H9 (cell line): ENCODE measurements around the gene MROH8. TPM values are rescaled to one million over a fixed set of nuclear protein-coding genes. Genes with fewer than 3 reads are reported as not detected.

ENCODE experiments used
- DNase-seq: peaks from one replicate; pipeline ENCODE4 v3.0.0-alpha.2; 2017
- H2AFZ ChIP-seq: one replicate; pipeline ENCODE4 v1.6.1; 2013; ENCODE audit warnings: mild to moderate bottlenecking, low read length, control low read depth, moderate library complexity
- H2AK5ac ChIP-seq: 2 replicates; pipeline ENCODE4 v1.6.1; 2013; ENCODE audit warnings: low read length, control low read depth, mixed read lengths; ENCODE audit not compliant: insufficient read length
- H2BK120ac ChIP-seq: one replicate; pipeline ENCODE4 v1.6.1; 2013; ENCODE audit warnings: low read depth, mild to moderate bottlenecking, low read length, control low read depth, inconsistent platforms; ENCODE audit not compliant: poor library complexity, severe bottlenecking
- H2BK12ac ChIP-seq: 2 replicates; pipeline ENCODE4 v1.6.1; 2013; ENCODE audit warnings: low read length, control low read depth, mixed read lengths, low read depth; ENCODE audit not compliant: insufficient read length
- H2BK15ac ChIP-seq: 2 replicates; pipeline ENCODE4 v1.6.1; 2013; ENCODE audit warnings: low read depth, low read length, control low read depth
- H2BK20ac ChIP-seq: one replicate; pipeline ENCODE4 v1.6.1; 2013; ENCODE audit warnings: low read depth, mild to moderate bottlenecking, low read length, control low read depth, inconsistent platforms; ENCODE audit not compliant: poor library complexity, severe bottlenecking
- H2BK5ac ChIP-seq: 2 replicates; pipeline ENCODE4 v1.6.1; 2013; ENCODE audit warnings: low read length, control low read depth, mixed read lengths; ENCODE audit not compliant: insufficient read length
- H3K14ac ChIP-seq: 2 replicates; pipeline ENCODE4 v1.6.1; 2013; ENCODE audit warnings: low read length, control low read depth; ENCODE audit not compliant: insufficient read depth
- H3K18ac ChIP-seq: 2 replicates; pipeline ENCODE4 v1.6.1; 2013; ENCODE audit warnings: low read depth, mild to moderate bottlenecking, mixed read lengths, low read length, control low read depth; ENCODE audit not compliant: insufficient read length
- H3K23ac ChIP-seq: 2 replicates; pipeline ENCODE4 v1.6.1; 2013; ENCODE audit warnings: low read length, control low read depth, mixed read lengths, low read depth; ENCODE audit not compliant: insufficient read length
- H3K23me2 ChIP-seq: 2 replicates; pipeline ENCODE4 v1.6.1; 2013; ENCODE audit warnings: low read depth, mild to moderate bottlenecking, mixed read lengths, low read length, control low read depth; ENCODE audit not compliant: insufficient read length, poor library complexity, severe bottlenecking
- H3K27ac ChIP-seq: 2 replicates; pipeline ENCODE4 v1.5.1; 2013; ENCODE audit warnings: low read length, control low read depth, mixed read lengths, low read depth; ENCODE audit not compliant: insufficient read length
- H3K27me3 ChIP-seq: 2 replicates; pipeline ENCODE4 v1.6.1; 2013; ENCODE audit warnings: low read length, control low read depth, inconsistent platforms; ENCODE audit not compliant: insufficient read depth
- H3K4ac ChIP-seq: 2 replicates; pipeline ENCODE4 v1.6.1; 2013; ENCODE audit warnings: low read depth, mild to moderate bottlenecking, control low read depth, inconsistent platforms, low read length, moderate library complexity
- H3K4me1 ChIP-seq: 2 replicates; pipeline ENCODE4 v1.6.1; 2013; ENCODE audit warnings: low read length, control low read depth, inconsistent platforms; ENCODE audit not compliant: insufficient read depth
- H3K4me2 ChIP-seq: 2 replicates; pipeline ENCODE4 v1.6.1; 2013; ENCODE audit warnings: low read length, control low read depth, mixed read lengths; ENCODE audit not compliant: insufficient read length, insufficient read depth
- H3K56ac ChIP-seq: 2 replicates; pipeline ENCODE4 v1.6.1; 2013; ENCODE audit warnings: low read depth, mild to moderate bottlenecking, mixed read lengths, low read length, control low read depth; ENCODE audit not compliant: insufficient read length
- H3K79me1 ChIP-seq: 2 replicates; pipeline ENCODE4 v1.6.1; 2013; ENCODE audit warnings: low read depth, mild to moderate bottlenecking, moderate library complexity, low read length, control low read depth, inconsistent platforms; ENCODE audit not compliant: insufficient read depth, poor library complexity, severe bottlenecking
- H3K79me2 ChIP-seq: 2 replicates; pipeline ENCODE4 v1.6.1; 2013; ENCODE audit warnings: low read length, control low read depth, inconsistent platforms; ENCODE audit not compliant: insufficient read depth
- H3K9ac ChIP-seq: 2 replicates; pipeline ENCODE4 v1.6.1; 2013; ENCODE audit warnings: low read length, control low read depth, mixed read lengths; ENCODE audit not compliant: insufficient read length; ENCODE audit errors: extremely low read depth
- H3K9me3 ChIP-seq: one replicate; pipeline ENCODE4 v1.6.1; 2013; ENCODE audit warnings: low read depth, low read length, inconsistent platforms; ENCODE audit not compliant: control insufficient read depth
- H3T11ph ChIP-seq: one replicate; pipeline ENCODE4 v1.6.1; 2013; ENCODE audit warnings: mild to moderate bottlenecking, low read length, control low read depth, inconsistent platforms
- H4K20me1 ChIP-seq: one replicate; pipeline ENCODE4 v1.6.1; 2013; ENCODE audit not compliant: control insufficient read depth, insufficient read length, insufficient read depth
- H4K5ac ChIP-seq: 2 replicates; pipeline ENCODE4 v1.6.1; 2013; ENCODE audit warnings: low read depth, mild to moderate bottlenecking, mixed read lengths, low read length, control low read depth; ENCODE audit not compliant: insufficient read length
- H4K8ac ChIP-seq: replicated peaks from 2 replicates; pipeline ENCODE4 v1.6.1; 2013; ENCODE audit warnings: low read length, control low read depth, mixed read lengths, low read depth; ENCODE audit not compliant: insufficient read length
- H4K91ac ChIP-seq: 2 replicates; pipeline ENCODE4 v1.6.1; 2013; ENCODE audit warnings: low read depth, mild to moderate bottlenecking, moderate library complexity, mixed read lengths, low read length, control low read depth; ENCODE audit not compliant: insufficient read length
- H3K27ac Mint-ChIP-seq, 3 experiments: 2 replicates in 2 of 3; 3 replicates in 1 of 3; pipeline ENCODE4 v1.8.0; 2020 to 2021; ENCODE audit warnings: mixed read lengths in 3 of 3, mild to moderate bottlenecking in 1 of 3, moderate library complexity in 1 of 3
- H3K27me3 Mint-ChIP-seq: 2 replicates; pipeline ENCODE4 v1.8.0; 2021; ENCODE audit warnings: low read depth, mild to moderate bottlenecking, moderate library complexity, mixed read lengths
- H3K36me3 Mint-ChIP-seq, 3 experiments: 2 replicates in 2 of 3; 3 replicates in 1 of 3; pipeline ENCODE4 v1.8.0; 2020 to 2021; ENCODE audit warnings: low read depth in 3 of 3, mixed read lengths in 3 of 3; ENCODE audit not compliant: insufficient read depth in 1 of 3
- H3K4me1 Mint-ChIP-seq, 2 experiments: 2 replicates each; pipeline ENCODE4 v1.8.0; 2020; ENCODE audit warnings: mixed read lengths in 2 of 2
- H3K4me3 Mint-ChIP-seq, 2 experiments: 2 replicates in 1 of 2; 3 replicates in 1 of 2; pipeline ENCODE4 v1.8.0; 2020 to 2021; ENCODE audit warnings: mild to moderate bottlenecking in 2 of 2, mixed read lengths in 2 of 2, moderate library complexity in 1 of 2
- H3K9me3 Mint-ChIP-seq, 2 experiments: 2 replicates in 1 of 2; 3 replicates in 1 of 2; pipeline ENCODE4 v1.8.0; 2020; ENCODE audit warnings: mild to moderate bottlenecking in 2 of 2, mixed read lengths in 2 of 2, moderate library complexity in 1 of 2
- WGBS: extraction: QIAGEN DNeasy Blood & Tissue Kit; methylation state at CpG from one replicate; pipeline ENCODE4 v1.1.7; 2013; ENCODE audit warnings: missing lambda C conversion rate, low lambda C conversion rate, mixed read lengths; ENCODE audit not compliant: insufficient read length; ENCODE audit errors: extremely low coverage; 5-methylcytosine and 5-hydroxymethylcytosine counted together
- total RNA-seq: library from RNA; stranded (reverse); gene quantifications from 2 replicates; pipeline ENCODE4 v1.2.1, GENCODE V29; 2021
- TF ChIP-seq, protein P1 (sequence below): fragments of 200-600 bp; sonication (generic); conservative IDR thresholded peaks from 3 replicates; pipeline ENCODE4 v1.8.0; 2021; ENCODE audit warnings: antibody characterized with exemption, mild to moderate bottlenecking

The MROH8 gene
- total RNA-seq, 1 experiment from 2014 or later: 0.90 TPM

- Histone ChIP-seq H3K9me3 (no peaks in the 10 kb centered on the region), H3K27me3 (no peaks in the 10 kb centered on the region), H2BK12ac (no peak overlapping the region), H3K79me2 (peaks cover 21% of the 10 kb centered on the region), H3K9ac (no peak overlapping the region), H4K8ac (no peak overlapping the region), H3K14ac (no peak overlapping the region), H2BK5ac (no peak overlapping the region), H2BK120ac (no peak overlapping the region), H3K18ac (no peak overlapping the region), H4K91ac (no peak overlapping the region), H2BK20ac (no peak overlapping the region), H3K27ac (no peak overlapping the region), H2AFZ (no peak overlapping the region), H3K23ac (no peak overlapping the region), H3K4me1 (no peaks in the 10 kb centered on the region; the same call in 1 of the 2 replicates), H3K4me2 (no peak overlapping the region), H4K5ac (no peak overlapping the region), H3K23me2 (no peaks in the 10 kb centered on the region), H3K79me1 (peaks cover 9% of the 10 kb centered on the region), H3K56ac (no peak overlapping the region), H3T11ph (no peak overlapping the region), H4K20me1 (no peaks in the 10 kb centered on the region), H2BK15ac (no peak overlapping the region), H3K4ac (no peak overlapping the region), H2AK5ac (no peak overlapping the region)
- Mint-ChIP-seq H3K27ac (peak overlapping the region in 2 of 3 experiments; percentile 33 to 70; a peak in 2 of 7 replicates), H3K27me3 (no peaks in the 10 kb centered on the region), H3K4me1 (peaks cover 6 to 10% of the 10 kb centered on the region in 2 experiments), H3K4me3 (no peak overlapping the region), H3K36me3 (peaks cover 36 to 76% (median 66%) of the 10 kb centered on the region in 3 experiments), H3K9me3 (no peaks in the 10 kb centered on the region)
- DNase-seq: no peak
- TF ChIP-seq, protein P1, sequence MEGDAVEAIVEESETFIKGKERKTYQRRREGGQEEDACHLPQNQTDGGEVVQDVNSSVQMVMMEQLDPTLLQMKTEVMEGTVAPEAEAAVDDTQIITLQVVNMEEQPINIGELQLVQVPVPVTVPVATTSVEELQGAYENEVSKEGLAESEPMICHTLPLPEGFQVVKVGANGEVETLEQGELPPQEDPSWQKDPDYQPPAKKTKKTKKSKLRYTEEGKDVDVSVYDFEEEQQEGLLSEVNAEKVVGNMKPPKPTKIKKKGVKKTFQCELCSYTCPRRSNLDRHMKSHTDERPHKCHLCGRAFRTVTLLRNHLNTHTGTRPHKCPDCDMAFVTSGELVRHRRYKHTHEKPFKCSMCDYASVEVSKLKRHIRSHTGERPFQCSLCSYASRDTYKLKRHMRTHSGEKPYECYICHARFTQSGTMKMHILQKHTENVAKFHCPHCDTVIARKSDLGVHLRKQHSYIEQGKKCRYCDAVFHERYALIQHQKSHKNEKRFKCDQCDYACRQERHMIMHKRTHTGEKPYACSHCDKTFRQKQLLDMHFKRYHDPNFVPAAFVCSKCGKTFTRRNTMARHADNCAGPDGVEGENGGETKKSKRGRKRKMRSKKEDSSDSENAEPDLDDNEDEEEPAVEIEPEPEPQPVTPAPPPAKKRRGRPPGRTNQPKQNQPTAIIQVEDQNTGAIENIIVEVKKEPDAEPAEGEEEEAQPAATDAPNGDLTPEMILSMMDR: no peak
- WGBS: no CpG with 5 or more reads among the region's 5 CpGs
Observed at GRCh38 chr20:37185686-37186085, 6.3 kb upstream of the MROH8 start.
